MCF 10A (cell line): ENCODE results near the gene EIPR1. TPM values are rescaled to one million over a fixed set of nuclear protein-coding genes. Genes with fewer than 3 reads are reported as not detected.

ENCODE experiments used
- BruUV-seq: library from RNA; stranded (reverse); fragments of 400-500 nt; replicated peaks from 2 replicates; lab custom pipeline; 2021; lab: Mats Ljungman, UMichigan
- CTCF ChIA-PET: fragments of 300-600 bp; sonication (Branson Sonifier 250); formaldehyde crosslinking; extraction: SDS; loops from one replicate; lab custom pipeline; 2021; ENCODE audit warnings: antibody characterized with exemption, inconsistent platforms; lab: Yijun Ruan, JAX
- POLR2A ChIA-PET: fragments of 300-600, 350-650 bp; sonication (Branson Sonifier 250); formaldehyde crosslinking; extraction: SDS; loops from one replicate; lab custom pipeline; 2020; ENCODE audit warnings: antibody characterized with exemption, inconsistent platforms; lab: Yijun Ruan, JAX
- DNase-seq: peaks from one replicate; pipeline ENCODE4 v3.0.0-alpha.2; 2018; ENCODE audit not compliant: unreplicated experiment
- H3K27ac Mint-ChIP-seq: one replicate; pipeline ENCODE4 v1.8.0; 2022; ENCODE audit warnings: mild to moderate bottlenecking, low read depth, mixed read lengths; ENCODE audit not compliant: unreplicated experiment
- H3K27me3 Mint-ChIP-seq: one replicate; pipeline ENCODE4 v1.8.0; 2022; ENCODE audit warnings: mixed read lengths; ENCODE audit not compliant: insufficient read depth, unreplicated experiment
- H3K36me3 Mint-ChIP-seq: one replicate; pipeline ENCODE4 v1.8.0; 2022; ENCODE audit warnings: mild to moderate bottlenecking, moderate library complexity, mixed read lengths; ENCODE audit not compliant: insufficient read depth, unreplicated experiment
- H3K4me1 Mint-ChIP-seq: one replicate; pipeline ENCODE4 v1.8.0; 2022; ENCODE audit warnings: mixed read lengths; ENCODE audit not compliant: insufficient read depth, unreplicated experiment
- H3K4me3 Mint-ChIP-seq: one replicate; pipeline ENCODE4 v1.8.0; 2022; ENCODE audit warnings: mild to moderate bottlenecking, moderate library complexity, mixed read lengths; ENCODE audit not compliant: unreplicated experiment
- H3K9me3 Mint-ChIP-seq: one replicate; pipeline ENCODE4 v1.8.0; 2022; ENCODE audit warnings: mixed read lengths; ENCODE audit not compliant: unreplicated experiment
- CTCF ChIP-seq: fragments of 200-600 bp; IDR thresholded peaks from one replicate; pipeline ENCODE4 v1.8.0; 2022; ENCODE audit warnings: antibody characterized with exemption, mild to moderate bottlenecking; ENCODE audit not compliant: unreplicated experiment
- intact Hi-C: fragments of 100-400 bp; cut with micrococcal nuclease; formaldehyde crosslinking; loops from 2 replicates; pipeline ENCODE4 v1.14.1; 2022
- total RNA-seq: library from RNA; stranded (reverse); gene quantifications from 2 replicates; pipeline ENCODE4 v1.2.3, GENCODE V29; 2022

The EIPR1 gene
- total RNA-seq, 1 experiment from 2014 or later = 49.0 TPM

DNA sequence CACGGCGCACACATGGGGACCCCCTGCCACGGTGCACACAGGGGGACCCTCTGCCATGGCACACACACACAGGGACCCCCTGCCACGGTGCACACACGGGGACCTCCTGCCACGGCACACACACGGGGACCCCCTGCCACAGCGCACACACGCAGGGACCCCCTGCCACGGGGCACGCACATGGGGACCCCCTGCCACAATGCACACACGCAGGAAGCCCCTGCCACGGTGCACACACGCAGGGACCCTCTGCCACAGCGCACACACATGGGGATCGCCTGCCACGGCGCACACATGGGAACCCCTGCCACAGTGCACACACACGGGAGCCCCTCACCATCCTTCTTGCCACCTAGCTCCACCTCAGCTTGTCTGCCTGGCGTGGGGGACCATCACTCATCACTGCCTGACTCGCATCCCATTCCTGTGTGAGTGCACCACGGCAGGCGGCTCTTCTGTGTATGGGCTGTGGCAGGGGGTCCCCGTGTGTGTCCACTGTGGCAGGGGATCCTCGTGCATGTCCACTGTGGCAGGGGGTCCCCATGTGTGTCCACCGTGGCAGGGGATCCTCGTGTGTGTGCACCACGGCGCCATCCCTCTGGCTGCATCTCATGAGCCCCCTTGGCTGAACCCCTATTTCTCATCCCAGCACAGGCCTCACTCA, 206.7 kb downstream of the EIPR1 start:
- Mint-ChIP-seq H3K9me3 (no peaks in the 10 kb centered on the region), H3K36me3 (peaks cover 5% of the 10 kb centered on the region), H3K4me3 (no peak overlapping the region), H3K27ac (no peak overlapping the region), H3K27me3 (no peaks in the 10 kb centered on the region), H3K4me1 (peaks cover 31% of the 10 kb centered on the region)
- POLR2A ChIA-PET = no interaction called here
- intact Hi-C loops = no loop called here
- CTCF ChIA-PET = interaction anchor here (0.6 kb wide), 1 partner anchor 582 kb away, joined by 4 read pairs; no protein-coding TSS in a partner anchor
- no TSS peak for BruUV-seq
- no peak for DNase-seq
- no peak for TF ChIP-seq CTCF

- Mint-ChIP-seq H3K36me3 (peaks cover 5% of the 10 kb centered on the region), H3K9me3 (no peaks in the 10 kb centered on the region), H3K4me1 (peaks cover 31% of the 10 kb centered on the region), H3K27me3 (no peaks in the 10 kb centered on the region), H3K4me3 (peak overlapping the region; percentile 55), H3K27ac (peak overlapping the region; percentile 46)
- peak; percentile 65 for DNase-seq
- ChIA-PET POLR2A (interaction anchor here (1.1 kb wide), 1 partner anchor 39 kb away, joined by 3 read pairs; no protein-coding TSS in a partner anchor), CTCF (interaction anchor here (0.5 to 0.8 kb wide), 4 partner anchors 26 to 1258 kb away, joined by 3 to 4 read pairs (median 4); no protein-coding TSS in a partner anchor)
- no TSS peak for BruUV-seq
- no peak for TF ChIP-seq CTCF
- intact Hi-C loops = no loop called here
Observed at GRCh38 chr2:3169106-3169870, 208.3 kb downstream of the EIPR1 start.

- Mint-ChIP-seq H3K9me3 (peaks cover 7% of the 10 kb centered on the region), H3K36me3 (peaks cover 9% of the 10 kb centered on the region), H3K4me3 (peak overlapping the region; percentile 55), H3K4me1 (peaks cover 31% of the 10 kb centered on the region), H3K27me3 (no peaks in the 10 kb centered on the region), H3K27ac (peak overlapping the region; percentile 46)
- CTCF ChIA-PET = interaction anchor here (0.5 to 0.8 kb wide), 4 partner anchors 25 to 1257 kb away, joined by 3 to 4 read pairs (median 4); no protein-coding TSS in a partner anchor
- no TSS peak for BruUV-seq
- intact Hi-C loops = no loop called here
- DNase-seq = peak; percentile 83
- TF ChIP-seq CTCF = no peak
- POLR2A ChIA-PET = interaction anchor here (0.7 to 1.1 kb wide), 3 partner anchors 39 to 825 kb away, joined by 3 to 4 read pairs (median 3); no protein-coding TSS in a partner anchor
Observed at GRCh38 chr2:3168230-3168891, 209.3 kb downstream of the EIPR1 start.

GRCh38 chr2:3163401-3163800, 214.2 kb downstream of the EIPR1 start:
- intact Hi-C loops = no loop called here
- no peaks in the 10 kb centered on the region for H3K27me3 Mint-ChIP-seq
- BruUV-seq = no TSS peak
- ChIA-PET POLR2A (no interaction called here), CTCF (no interaction called here)
- peaks cover 11% of the 10 kb centered on the region for H3K36me3 Mint-ChIP-seq
- no peak overlapping the region for H3K27ac Mint-ChIP-seq
- H3K4me3 Mint-ChIP-seq = no peak overlapping the region
- H3K4me1 Mint-ChIP-seq = peaks cover 17% of the 10 kb centered on the region
- DNase-seq = no peak
- peaks cover 9% of the 10 kb centered on the region for H3K9me3 Mint-ChIP-seq
- TF ChIP-seq CTCF = no peak
